CD4-positive, alpha-beta T cell treated with Interleukin-10 for 1 hour (primary cell): ENCODE results near the gene NAALADL2.

Source experiments
- DNase-seq: peaks from one replicate; pipeline ENCODE4 v3.0.0-alpha.2; 2020

NAALADL2 gene

GRCh38 chr3:175619369-175619768 lies 760.2 kb downstream of the NAALADL2 start:
- DNase-seq, result no peak

- no peak for DNase-seq
These were observed 761.0 kb downstream of the NAALADL2 start for GRCh38 chr3:175620093-175620492.

- no peak for DNase-seq
These were observed 761.4 kb downstream of the NAALADL2 start for GRCh38 chr3:175620532-175620931.

GRCh38 chr3:175640958-175641357 lies 781.8 kb downstream of the NAALADL2 start:
- DNase-seq, result no peak

- DNase-seq, result no peak
These were observed 787.7 kb downstream of the NAALADL2 start for GRCh38 chr3:175646865-175647264.

- DNase-seq, result no peak
These were observed 789.8 kb downstream of the NAALADL2 start for GRCh38 chr3:175648899-175649298.

GRCh38 chr3:175651716-175652115 lies 792.6 kb downstream of the NAALADL2 start:
- no peak for DNase-seq

GRCh38 chr3:175655351-175655750 lies 796.2 kb downstream of the NAALADL2 start:
- DNase-seq, result no peak

- no peak for DNase-seq
These were observed 797.3 kb downstream of the NAALADL2 start for GRCh38 chr3:175656461-175656860.

GRCh38 chr3:175659670-175660350 lies 800.7 kb downstream of the NAALADL2 start:
- DNase-seq, result no peak

- no peak for DNase-seq
These were observed 803.7 kb downstream of the NAALADL2 start for GRCh38 chr3:175662815-175663214.

GRCh38 chr3:175664911-175665310 lies 805.8 kb downstream of the NAALADL2 start:
- DNase-seq, result no peak

GRCh38 chr3:175668300-175668699 lies 809.2 kb downstream of the NAALADL2 start:
- no peak for DNase-seq

GRCh38 chr3:175670557-175670956 lies 811.4 kb downstream of the NAALADL2 start:
- DNase-seq, result no peak

- DNase-seq, result no peak
These were observed 813.1 kb downstream of the NAALADL2 start for GRCh38 chr3:175672119-175672689.

GRCh38 chr3:175679568-175679967 lies 820.4 kb downstream of the NAALADL2 start:
- DNase-seq, result no peak

GRCh38 chr3:175692256-175692655 lies 833.1 kb downstream of the NAALADL2 start:
- no peak for DNase-seq

- no peak for DNase-seq
These were observed 836.1 kb downstream of the NAALADL2 start for GRCh38 chr3:175695251-175695650.

- DNase-seq, result no peak
These were observed 843.8 kb downstream of the NAALADL2 start for GRCh38 chr3:175702956-175703355.

- DNase-seq, result no peak
These were observed 845.4 kb downstream of the NAALADL2 start for GRCh38 chr3:175704366-175705055.

- DNase-seq, result no peak
These were observed 854.1 kb downstream of the NAALADL2 start for GRCh38 chr3:175713268-175713667.

GRCh38 chr3:175716446-175716845 lies 857.3 kb downstream of the NAALADL2 start:
- DNase-seq, result no peak

- no peak for DNase-seq
These were observed 867.1 kb downstream of the NAALADL2 start for GRCh38 chr3:175726228-175726627.

GRCh38 chr3:175728566-175728965 lies 869.4 kb downstream of the NAALADL2 start:
- DNase-seq, result no peak
